Lung (tissue), 12 donors: ENCODE data around the gene CDCA4. TPM values are rescaled to one million over a fixed set of nuclear protein-coding genes. Genes with fewer than 3 reads are reported as not detected.
A peak's percentile ranks its signal among the peaks of the same experiment; 100 is the strongest.

Source experiments
- ATAC-seq: fragments of 200-7000 bp; cut with Tn5 transposase; one replicate; pipeline ENCODE4 v1.9.1; 2020; ENCODE audit warnings: moderate number of reproducible peaks; ENCODE audit not compliant: insufficient read depth, low FRiP score
- DNase-seq, 3 donors: peaks; one replicate each; pipeline ENCODE4 v3.0.0-alpha.2; 2013 to 2017
- H3K27ac ChIP-seq, 2 donors: one replicate each; pipeline ENCODE4 v1.5.1; 2013; ENCODE audit warnings: mild to moderate bottlenecking in 2 of 2, moderate library complexity in 2 of 2, control low read depth in 1 of 2, inconsistent platforms in 1 of 2, low read depth in 1 of 2, low read length in 1 of 2
- H3K27me3 ChIP-seq, 3 donors: one replicate each; pipeline ENCODE4 v1.5.1; 2013; ENCODE audit warnings: low read length in 2 of 3; ENCODE audit not compliant: control insufficient read depth in 3 of 3, insufficient read depth in 3 of 3
- H3K36me3 ChIP-seq, 4 donors: one replicate each; pipeline ENCODE4 v1.5.1; 2013; ENCODE audit warnings: low read length in 4 of 4, mild to moderate bottlenecking in 1 of 4, moderate library complexity in 1 of 4; ENCODE audit not compliant: control insufficient read depth in 4 of 4, insufficient read depth in 4 of 4
- H3K4me1 ChIP-seq, 5 donors: one replicate each; pipeline ENCODE4 v1.5.1; 2013; ENCODE audit warnings: low read length in 5 of 5, mild to moderate bottlenecking in 2 of 5, moderate library complexity in 1 of 5; ENCODE audit not compliant: control insufficient read depth in 5 of 5, insufficient read depth in 5 of 5
- H3K4me3 ChIP-seq: one replicate; pipeline ENCODE4 v1.5.1; 2013; ENCODE audit warnings: mild to moderate bottlenecking, control low read depth, moderate library complexity
- H3K9ac ChIP-seq, 2 donors: one replicate each; pipeline ENCODE4 v1.5.1; 2013; ENCODE audit warnings: low read length in 2 of 2, control low read depth in 1 of 2; ENCODE audit not compliant: insufficient read depth in 1 of 2
- H3K9me3 ChIP-seq, 4 donors: one replicate each; pipeline ENCODE4 v1.5.1; 2013; ENCODE audit warnings: low read length in 3 of 4, mild to moderate bottlenecking in 1 of 4, moderate library complexity in 1 of 4; ENCODE audit not compliant: control insufficient read depth in 4 of 4, insufficient read depth in 3 of 4
- WGBS, 2 donors: extraction: QIAGEN DNeasy Blood & Tissue Kit; methylation state at CpG; one replicate each; pipeline ENCODE4 v1.1.7; 2013; 5-methylcytosine and 5-hydroxymethylcytosine counted together
- polyA plus RNA-seq, 2 donors: library from polyadenylated mRNA; stranded (reverse); fragments of 200-250 nt; gene quantifications; one replicate each; pipeline ENCODE4 v1.2.1, GENCODE V29; 2013
- total RNA-seq, 2 donors: library from RNA; depleted of rRNA in 1 of 2; stranded (reverse); fragments of >200 nt in 1 of 2; gene quantifications; one replicate each; pipeline ENCODE4 v1.2.1, GENCODE V29; 2014 to 2021
- TF ChIP-seq, protein P1 (sequence below): IDR thresholded peaks from 2 replicates; pipeline ENCODE4 v1.5.1; 2012; ENCODE audit warnings: mild to moderate bottlenecking; ENCODE audit errors: control extremely low read depth, extremely low read depth
- donor health status: control.
- donor health status: control.
- donor health status: Bipolar disorder and iron deficiency.
- donor health status: healthy.
- donor health status: DM: yes; HTN: yes; CAD: no.

Gene CDCA4
- total and polyA plus RNA-seq, 4 donors: 7.5 to 9.8 (median 8.2) TPM

DNA sequence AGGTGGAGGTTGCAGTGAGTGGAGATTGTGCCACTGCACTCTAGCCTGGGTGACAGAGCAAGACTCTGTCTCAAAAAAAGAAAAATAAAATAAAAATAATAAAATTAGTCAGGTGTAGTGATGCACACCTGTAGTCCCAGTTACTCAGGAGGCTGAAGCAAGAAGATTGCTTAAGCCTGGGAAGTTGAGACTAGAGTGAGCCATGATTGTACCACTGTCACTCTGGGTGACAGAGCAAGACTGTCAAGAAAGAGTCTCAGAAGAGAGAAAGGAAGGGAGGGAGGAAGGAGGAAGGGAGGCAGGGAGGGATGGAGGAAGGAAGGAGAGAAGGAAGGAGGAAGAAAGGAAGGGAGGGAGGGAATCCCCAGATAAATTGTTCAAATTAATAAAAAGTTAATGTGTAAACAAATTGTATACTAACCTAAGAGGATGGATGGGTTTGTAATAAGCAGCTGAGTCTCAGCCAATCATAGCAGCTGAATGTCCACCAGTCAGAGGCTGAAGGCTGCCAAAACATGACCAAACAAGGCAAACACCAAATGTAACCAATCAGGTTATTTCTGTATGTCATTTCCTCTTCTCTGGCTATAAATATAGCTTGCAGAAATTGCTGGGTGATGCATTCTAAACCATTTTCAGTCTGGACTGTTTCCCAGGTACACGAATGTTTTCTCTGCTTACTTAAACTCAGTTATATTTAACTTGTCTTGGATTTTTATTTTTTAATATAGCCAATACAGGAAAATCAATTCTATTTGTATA is 6.1 kb upstream of the CDCA4 start:
- Histone ChIP-seq H3K4me1 (peaks cover 0 to 5% (median 3%) of the 10 kb centered on the region in 5 donors), H3K27ac (no peak overlapping the region), H3K4me3 (no peak overlapping the region), H3K9me3 (no peaks in the 10 kb centered on the region), H3K9ac (no peak overlapping the region), H3K27me3 (peaks cover 0 to 5% (median 2%) of the 10 kb centered on the region in 3 donors), H3K36me3 (no peaks in the 10 kb centered on the region)
- peak; percentile 29 to 45 (median 42) for DNase-seq
- WGBS, 2 donors: 34 to 48% methylated on average over 1 of the region's 1 CpG
- TF ChIP-seq, protein P1, sequence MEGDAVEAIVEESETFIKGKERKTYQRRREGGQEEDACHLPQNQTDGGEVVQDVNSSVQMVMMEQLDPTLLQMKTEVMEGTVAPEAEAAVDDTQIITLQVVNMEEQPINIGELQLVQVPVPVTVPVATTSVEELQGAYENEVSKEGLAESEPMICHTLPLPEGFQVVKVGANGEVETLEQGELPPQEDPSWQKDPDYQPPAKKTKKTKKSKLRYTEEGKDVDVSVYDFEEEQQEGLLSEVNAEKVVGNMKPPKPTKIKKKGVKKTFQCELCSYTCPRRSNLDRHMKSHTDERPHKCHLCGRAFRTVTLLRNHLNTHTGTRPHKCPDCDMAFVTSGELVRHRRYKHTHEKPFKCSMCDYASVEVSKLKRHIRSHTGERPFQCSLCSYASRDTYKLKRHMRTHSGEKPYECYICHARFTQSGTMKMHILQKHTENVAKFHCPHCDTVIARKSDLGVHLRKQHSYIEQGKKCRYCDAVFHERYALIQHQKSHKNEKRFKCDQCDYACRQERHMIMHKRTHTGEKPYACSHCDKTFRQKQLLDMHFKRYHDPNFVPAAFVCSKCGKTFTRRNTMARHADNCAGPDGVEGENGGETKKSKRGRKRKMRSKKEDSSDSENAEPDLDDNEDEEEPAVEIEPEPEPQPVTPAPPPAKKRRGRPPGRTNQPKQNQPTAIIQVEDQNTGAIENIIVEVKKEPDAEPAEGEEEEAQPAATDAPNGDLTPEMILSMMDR: no peak
- ATAC-seq: no peak

GRCh38 chr14:105026033-105026785 is 5.3 kb upstream of the CDCA4 start:
- DNase-seq: no peak
- WGBS, 2 donors: 85 to 86% methylated on average over 16 of the region's 16 CpGs
- Histone ChIP-seq H3K4me3 (no peak overlapping the region), H3K27ac (no peak overlapping the region), H3K4me1 (peaks cover 0 to 10% (median 4%) of the 10 kb centered on the region in 5 donors), H3K9ac (no peak overlapping the region), H3K9me3 (no peaks in the 10 kb centered on the region), H3K27me3 (peaks cover 0 to 2% (median 2%) of the 10 kb centered on the region in 3 donors), H3K36me3 (no peaks in the 10 kb centered on the region)
- TF ChIP-seq, protein P1: no peak
- no peak for ATAC-seq

- TF ChIP-seq, protein P1: no peak
These were observed 4.5 kb upstream of the CDCA4 start for GRCh38 chr14:105025429-105025828.

More at GRCh38 chr14:105025429-105025828, 4.5 kb upstream of the CDCA4 start:
- H3K9ac ChIP-seq: no peak overlapping the region
- H3K27me3 ChIP-seq: peaks cover 0 to 2% (median 0%) of the 10 kb centered on the region in 3 donors
- DNase-seq (no peak), ATAC-seq (no peak)
- H3K36me3 ChIP-seq: no peaks in the 10 kb centered on the region
- no peak overlapping the region for H3K4me3 ChIP-seq
- H3K9me3 ChIP-seq: no peaks in the 10 kb centered on the region
- peak overlapping the region in 1 of 2 donors; percentile 63 for H3K27ac ChIP-seq
- peaks cover 0 to 10% (median 4%) of the 10 kb centered on the region in 5 donors for H3K4me1 ChIP-seq
- WGBS, 2 donors: 94 to 97% methylated on average over 6 of the region's 6 CpGs
